ENCODE results near the gene IFT81. TPM values are rescaled to one million over a fixed set of nuclear protein-coding genes. Genes with fewer than 3 reads are reported as not detected.
"Not testable (repeated sequence)": the region's sequence is repeated elsewhere in the genome, so short reads cannot be mapped to it uniquely, and the experiment has no call there.

IFT81 gene, protein sequence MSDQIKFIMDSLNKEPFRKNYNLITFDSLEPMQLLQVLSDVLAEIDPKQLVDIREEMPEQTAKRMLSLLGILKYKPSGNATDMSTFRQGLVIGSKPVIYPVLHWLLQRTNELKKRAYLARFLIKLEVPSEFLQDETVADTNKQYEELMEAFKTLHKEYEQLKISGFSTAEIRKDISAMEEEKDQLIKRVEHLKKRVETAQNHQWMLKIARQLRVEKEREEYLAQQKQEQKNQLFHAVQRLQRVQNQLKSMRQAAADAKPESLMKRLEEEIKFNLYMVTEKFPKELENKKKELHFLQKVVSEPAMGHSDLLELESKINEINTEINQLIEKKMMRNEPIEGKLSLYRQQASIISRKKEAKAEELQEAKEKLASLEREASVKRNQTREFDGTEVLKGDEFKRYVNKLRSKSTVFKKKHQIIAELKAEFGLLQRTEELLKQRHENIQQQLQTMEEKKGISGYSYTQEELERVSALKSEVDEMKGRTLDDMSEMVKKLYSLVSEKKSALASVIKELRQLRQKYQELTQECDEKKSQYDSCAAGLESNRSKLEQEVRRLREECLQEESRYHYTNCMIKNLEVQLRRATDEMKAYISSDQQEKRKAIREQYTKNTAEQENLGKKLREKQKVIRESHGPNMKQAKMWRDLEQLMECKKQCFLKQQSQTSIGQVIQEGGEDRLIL
- total RNA-seq (2014; rRNA removed; shearing (Covaris generic); ENCODE audit: low replicate concordance) = 9.4 and 9.9 TPM in 2 replicates

DNA sequence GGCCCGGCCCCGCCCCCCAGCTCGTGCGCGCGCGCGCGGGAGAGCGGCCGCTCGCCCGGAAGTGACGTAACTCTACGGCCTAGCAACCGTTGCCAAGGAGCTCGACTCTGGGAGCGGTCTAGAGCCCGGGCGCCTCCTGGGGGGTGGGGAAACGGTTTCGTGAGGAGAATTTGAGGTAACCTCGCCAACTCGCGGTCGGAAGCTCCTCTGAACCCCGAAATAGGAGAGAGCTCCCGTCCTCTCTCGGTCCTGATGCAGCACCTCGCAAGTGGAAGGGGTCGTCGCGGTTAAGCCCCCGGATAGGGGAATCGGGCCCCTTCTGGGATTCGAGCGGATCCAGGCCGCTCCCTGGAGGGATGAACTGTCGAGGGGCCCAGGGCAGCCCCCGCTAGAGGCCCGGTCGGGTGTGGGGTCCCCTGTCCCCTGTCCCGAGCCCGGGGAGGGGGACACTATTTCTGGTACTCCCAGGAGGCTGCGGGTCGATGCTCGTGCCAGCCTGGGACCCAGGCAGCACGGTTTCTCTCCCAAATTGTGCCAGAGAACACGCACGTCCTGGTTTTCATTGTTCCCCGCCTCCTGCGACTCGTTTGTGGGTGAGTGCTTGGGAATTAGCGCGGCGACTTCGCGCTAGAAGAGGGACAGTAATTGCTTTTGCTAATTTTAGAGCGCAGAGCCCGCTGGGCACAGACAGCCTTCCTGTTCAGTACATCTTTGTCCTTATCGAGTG lies at the start of gene IFT81:
IFT81 (plus strand) TSS at position 89 of the 727 bp plus-strand sequence. CDS start 3,024 bp downstream, outside the sequence.
- Histone ChIP-seq H3K27me3 (ENCODE audit: low read length) (no peaks in the 10 kb centered on the region), H3K27ac (ENCODE audit: low read length) (peak within 1 kb of the TSS; percentile 47; the same call in 1 of the 2 replicates), H3K79me2 (ENCODE audit: low read length) (no peaks in the 10 kb centered on the region), H3K36me3 (ENCODE audit: insufficient read depth, low read length) (no peaks in the 10 kb centered on the region), H2AFZ (ENCODE audit: low read length) (peak within 1 kb of the TSS; percentile 90), H3K9me2 (replicated peaks; ENCODE audit: insufficient read depth, low read length) (no peaks in the 10 kb centered on the region), H3K9ac (ENCODE audit: low read length) (peak within 1 kb of the TSS; percentile 90), H3K9me3 (ENCODE audit: low read length) (no peaks in the 10 kb centered on the region), H3K4me3 (ENCODE audit: low read length) (peak within 1 kb of the TSS; percentile 84), H3K4me1 (ENCODE audit: low read length) (peaks cover 11% of the 10 kb centered on the region), H3K4me2 (ENCODE audit: low read depth, low read length, poor library complexity, severe bottlenecking) (peak within 1 kb of the TSS; percentile 88), H4K20me1 (ENCODE audit: insufficient read depth, low read depth, low read length) (0 out of 2 replicates have a peak, but pooled peaks cover 3% of the 10 kb centered on the region)
- DNase-seq = peak; percentile 98

GRCh38 chr12:110075880-110076279 lies 48.3 kb upstream of the IFT81 start:
- H4K20me1 ChIP-seq (ENCODE audit: insufficient read depth, low read depth, low read length) = no peaks in the 10 kb centered on the region
- no peaks in the 10 kb centered on the region for H3K9me3 ChIP-seq (ENCODE audit: low read length)
- H3K4me2 ChIP-seq (ENCODE audit: low read depth, low read length, poor library complexity, severe bottlenecking) = no peak overlapping the region
- H3K9me2 ChIP-seq (replicated peaks; ENCODE audit: insufficient read depth, low read length) = no peaks in the 10 kb centered on the region
- no peaks in the 10 kb centered on the region for H3K27me3 ChIP-seq (ENCODE audit: low read length)
- H2AFZ ChIP-seq (ENCODE audit: low read length) = no peak overlapping the region
- no peak overlapping the region for H3K9ac ChIP-seq (ENCODE audit: low read length)
- H3K4me1 ChIP-seq (ENCODE audit: low read length) = peaks cover 14% of the 10 kb centered on the region
- no peaks in the 10 kb centered on the region for H3K79me2 ChIP-seq (ENCODE audit: low read length)
- no peak for DNase-seq
- no peak overlapping the region for H3K4me3 ChIP-seq (ENCODE audit: low read length)
- no peaks in the 10 kb centered on the region for H3K36me3 ChIP-seq (ENCODE audit: insufficient read depth, low read length)
- H3K27ac ChIP-seq (ENCODE audit: low read length) = no peak overlapping the region

DNA sequence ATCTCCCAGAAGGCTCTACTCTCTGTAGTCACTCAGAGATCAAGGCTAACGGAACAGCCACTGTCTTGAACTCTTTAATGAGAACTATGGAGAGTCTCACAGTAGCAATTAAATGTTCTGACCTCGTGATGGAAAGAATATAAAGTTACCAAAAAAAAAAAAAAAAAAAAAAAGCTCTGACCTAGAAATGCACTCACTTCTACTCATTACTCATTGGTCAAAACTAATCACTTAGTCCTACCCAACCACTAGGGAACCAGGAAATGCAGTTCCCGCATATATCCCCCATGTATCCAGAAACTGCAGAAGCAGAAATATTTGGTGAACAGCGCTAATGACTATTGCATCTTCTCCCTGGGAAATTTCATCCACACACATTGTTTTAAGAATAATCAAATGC lies 46.4 kb upstream of the IFT81 start:
- Histone ChIP-seq H3K9me3 (ENCODE audit: low read length) (no peaks in the 10 kb centered on the region), H3K9me2 (replicated peaks; ENCODE audit: insufficient read depth, low read length) (no peaks in the 10 kb centered on the region), H3K36me3 (ENCODE audit: insufficient read depth, low read length) (no peaks in the 10 kb centered on the region), H3K27ac (ENCODE audit: low read length) (no peak overlapping the region), H3K4me3 (ENCODE audit: low read length) (no peak overlapping the region), H4K20me1 (ENCODE audit: insufficient read depth, low read depth, low read length) (no peaks in the 10 kb centered on the region), H3K27me3 (ENCODE audit: low read length) (no peaks in the 10 kb centered on the region), H3K79me2 (ENCODE audit: low read length) (no peaks in the 10 kb centered on the region), H2AFZ (ENCODE audit: low read length) (no peak overlapping the region), H3K9ac (ENCODE audit: low read length) (no peak overlapping the region), H3K4me2 (ENCODE audit: low read depth, low read length, poor library complexity, severe bottlenecking) (no peak overlapping the region), H3K4me1 (ENCODE audit: low read length) (peaks cover 13% of the 10 kb centered on the region)
- no peak for DNase-seq

- H3K27ac ChIP-seq (ENCODE audit: low read length) = no peak overlapping the region
- no peaks in the 10 kb centered on the region for H4K20me1 ChIP-seq (ENCODE audit: insufficient read depth, low read depth, low read length)
- peak; percentile 54 for DNase-seq
- H3K4me1 ChIP-seq (ENCODE audit: low read length) = peaks cover 5% of the 10 kb centered on the region
- no peaks in the 10 kb centered on the region for H3K27me3 ChIP-seq (ENCODE audit: low read length)
- H3K79me2 ChIP-seq (ENCODE audit: low read length) = no peaks in the 10 kb centered on the region
- no peaks in the 10 kb centered on the region for H3K9me3 ChIP-seq (ENCODE audit: low read length)
- no peaks in the 10 kb centered on the region for H3K9me2 ChIP-seq (replicated peaks; ENCODE audit: insufficient read depth, low read length)
- peak overlapping the region; percentile 90; the same call in 1 of the 2 replicates for H2AFZ ChIP-seq (ENCODE audit: low read length)
- no peak overlapping the region for H3K9ac ChIP-seq (ENCODE audit: low read length)
- peak overlapping the region; percentile 38 for H3K4me2 ChIP-seq (ENCODE audit: low read depth, low read length, poor library complexity, severe bottlenecking)
- H3K4me3 ChIP-seq (ENCODE audit: low read length) = peak overlapping the region; percentile 24; the same call in 1 of the 2 replicates
- no peaks in the 10 kb centered on the region for H3K36me3 ChIP-seq (ENCODE audit: insufficient read depth, low read length)
These were observed 44.4 kb upstream of the IFT81 start for GRCh38 chr12:110079477-110080400.

DNA sequence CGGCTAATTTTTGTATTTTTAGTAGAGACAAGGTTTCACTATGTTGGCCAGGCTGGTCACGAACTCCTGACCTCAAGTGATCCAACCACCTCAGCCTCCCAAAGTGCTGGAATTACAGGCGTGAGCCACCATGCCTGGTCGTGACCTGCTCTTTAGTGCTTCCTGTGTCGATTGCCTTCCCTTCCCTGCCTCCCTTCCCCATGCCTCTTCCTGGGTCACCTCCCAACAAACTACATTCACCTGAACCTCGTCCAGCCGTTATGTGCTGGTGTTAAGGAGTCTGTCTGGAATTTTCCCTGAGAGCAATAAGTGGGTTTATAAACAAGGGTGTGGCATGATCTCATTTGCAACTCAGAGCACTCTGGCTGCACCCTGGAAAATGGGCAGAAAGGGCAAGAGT lies 43.7 kb upstream of the IFT81 start:
- no peaks in the 10 kb centered on the region for H3K27me3 ChIP-seq (ENCODE audit: low read length)
- DNase-seq = no peak
- no peaks in the 10 kb centered on the region for H3K36me3 ChIP-seq (ENCODE audit: insufficient read depth, low read length)
- H3K4me1 ChIP-seq (ENCODE audit: low read length) = peaks cover 5% of the 10 kb centered on the region
- no peak overlapping the region for H3K4me2 ChIP-seq (ENCODE audit: low read depth, low read length, poor library complexity, severe bottlenecking)
- no peak overlapping the region for H3K9ac ChIP-seq (ENCODE audit: low read length)
- no peaks in the 10 kb centered on the region for H3K9me2 ChIP-seq (replicated peaks; ENCODE audit: insufficient read depth, low read length)
- H4K20me1 ChIP-seq (ENCODE audit: insufficient read depth, low read depth, low read length) = no peaks in the 10 kb centered on the region
- no peak overlapping the region for H3K27ac ChIP-seq (ENCODE audit: low read length)
- no peaks in the 10 kb centered on the region for H3K79me2 ChIP-seq (ENCODE audit: low read length)
- H3K4me3 ChIP-seq (ENCODE audit: low read length) = no peak overlapping the region
- H2AFZ ChIP-seq (ENCODE audit: low read length) = no peak overlapping the region
- H3K9me3 ChIP-seq (ENCODE audit: low read length) = no peaks in the 10 kb centered on the region

DNA sequence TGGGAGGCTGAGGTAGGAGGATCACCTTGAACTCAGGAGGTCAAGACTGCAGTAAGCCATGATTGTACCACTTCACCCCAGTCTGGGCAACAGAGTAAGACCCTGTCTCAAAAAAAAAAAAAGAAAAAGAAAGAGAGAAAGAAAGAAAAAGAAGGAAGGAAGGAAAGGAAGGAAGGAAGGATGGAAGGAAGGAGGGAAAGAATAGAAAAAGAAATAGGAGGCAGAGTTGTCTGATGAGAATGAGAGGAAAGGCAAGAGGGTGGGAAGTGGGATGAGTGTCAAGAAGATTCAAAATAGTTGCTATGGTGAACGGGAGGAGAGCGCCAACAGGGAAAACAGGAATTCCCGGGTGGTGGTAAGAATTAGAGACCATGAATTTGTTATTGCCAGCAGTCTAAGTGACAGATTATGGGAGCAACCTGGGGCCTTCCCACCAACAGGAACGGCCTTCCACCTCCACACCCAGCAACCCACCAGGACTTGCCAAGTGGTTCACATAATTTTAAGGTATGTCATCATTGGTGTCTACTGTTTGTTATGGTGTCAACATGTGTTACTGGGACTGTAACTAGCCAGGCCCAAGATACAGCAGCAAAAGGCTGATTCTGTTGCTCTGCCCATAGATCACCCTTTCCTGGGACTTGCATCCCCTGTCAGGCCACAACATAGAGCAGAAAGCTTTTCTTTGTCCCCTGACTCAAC lies 39.7 kb upstream of the IFT81 start:
- no peak overlapping the region for H3K9ac ChIP-seq (ENCODE audit: low read length)
- no peak overlapping the region for H3K4me2 ChIP-seq (ENCODE audit: low read depth, low read length, poor library complexity, severe bottlenecking)
- H3K79me2 ChIP-seq (ENCODE audit: low read length) = no peaks in the 10 kb centered on the region
- no peak for DNase-seq
- no peak overlapping the region for H3K4me3 ChIP-seq (ENCODE audit: low read length)
- no peaks in the 10 kb centered on the region for H4K20me1 ChIP-seq (ENCODE audit: insufficient read depth, low read depth, low read length)
- no peak overlapping the region for H3K27ac ChIP-seq (ENCODE audit: low read length)
- H3K4me1 ChIP-seq (ENCODE audit: low read length) = peaks cover 5% of the 10 kb centered on the region
- H3K36me3 ChIP-seq (ENCODE audit: insufficient read depth, low read length) = no peaks in the 10 kb centered on the region
- H2AFZ ChIP-seq (ENCODE audit: low read length) = no peak overlapping the region
- no peaks in the 10 kb centered on the region for H3K27me3 ChIP-seq (ENCODE audit: low read length)
- no peaks in the 10 kb centered on the region for H3K9me3 ChIP-seq (ENCODE audit: low read length)
- no peaks in the 10 kb centered on the region; the same call in 1 of the 2 replicates for H3K9me2 ChIP-seq (replicated peaks; ENCODE audit: insufficient read depth, low read length)

GRCh38 chr12:110088216-110088615 lies 35.9 kb upstream of the IFT81 start:
- H3K9me2 ChIP-seq (replicated peaks; ENCODE audit: insufficient read depth, low read length); H3K79me2 ChIP-seq (ENCODE audit: low read length); H3K9me3 ChIP-seq (ENCODE audit: low read length); H2AFZ ChIP-seq (ENCODE audit: low read length); H3K27me3 ChIP-seq (ENCODE audit: low read length); H3K4me3 ChIP-seq (ENCODE audit: low read length); H3K36me3 ChIP-seq (ENCODE audit: insufficient read depth, low read length); H3K27ac ChIP-seq (ENCODE audit: low read length); H3K4me2 ChIP-seq (ENCODE audit: low read depth, low read length, poor library complexity, severe bottlenecking); H3K9ac ChIP-seq (ENCODE audit: low read length); H4K20me1 ChIP-seq (ENCODE audit: insufficient read depth, low read depth, low read length); DNase-seq; H3K4me1 ChIP-seq (ENCODE audit: low read length): not testable (repeated sequence)
